ENCODE results near the gene PCBD2.
"Not testable (repeated sequence)": the region's sequence is repeated elsewhere in the genome, so short reads cannot be mapped to it uniquely, and the experiment has no call there.

Gene PCBD2

GRCh38 chr5:134889335-134889734, 15.6 kb upstream of the PCBD2 start:
- Mint-ChIP-seq H3K36me3 (peaks cover 40% of the 10 kb centered on the region), H3K27me3 (no peaks in the 10 kb centered on the region), H3K27ac (no peak overlapping the region), H3K4me1 (no peaks in the 10 kb centered on the region), H3K4me3 (no peak overlapping the region), H3K9me3 (no peaks in the 10 kb centered on the region)
- DNase-seq = no peak
- CTCF ChIA-PET = no interaction called here

- H3K36me3 Mint-ChIP-seq = peaks cover 43% of the 10 kb centered on the region
- H3K4me3 Mint-ChIP-seq = no peak overlapping the region
- no peak for DNase-seq
- no peaks in the 10 kb centered on the region for H3K27me3 Mint-ChIP-seq
- CTCF ChIA-PET = interaction anchor here (0.7 to 1.5 kb wide), 2 partner anchors 13 to 39 kb away, joined by 3 to 4 read pairs; partner anchors contain the start of gene PCBD2
- no peaks in the 10 kb centered on the region for H3K9me3 Mint-ChIP-seq
- no peaks in the 10 kb centered on the region for H3K4me1 Mint-ChIP-seq
- no peak overlapping the region for H3K27ac Mint-ChIP-seq
Measured at GRCh38 chr5:134891473-134891872, 13.5 kb upstream of the PCBD2 start.

- CTCF ChIA-PET = interaction anchor here (1.5 kb wide), 1 partner anchor 12 kb away, joined by 4 read pairs; the partner anchor contains the start of gene PCBD2
- H3K27me3 Mint-ChIP-seq = no peaks in the 10 kb centered on the region
- no peak for DNase-seq
- H3K27ac Mint-ChIP-seq = peak overlapping the region; percentile 67
- no peak overlapping the region for H3K4me3 Mint-ChIP-seq
- H3K9me3 Mint-ChIP-seq = no peaks in the 10 kb centered on the region
- peaks cover 43% of the 10 kb centered on the region for H3K36me3 Mint-ChIP-seq
- H3K4me1 Mint-ChIP-seq = no peaks in the 10 kb centered on the region
Measured at GRCh38 chr5:134892282-134892681, 12.6 kb upstream of the PCBD2 start.

- Mint-ChIP-seq H3K27me3 (no peaks in the 10 kb centered on the region), H3K4me3 (no peak overlapping the region), H3K4me1 (no peaks in the 10 kb centered on the region), H3K27ac (no peak overlapping the region), H3K36me3 (peaks cover 37% of the 10 kb centered on the region), H3K9me3 (no peaks in the 10 kb centered on the region)
- no peak for DNase-seq
- CTCF ChIA-PET = no interaction called here
Measured at GRCh38 chr5:134892926-134893325, 12.0 kb upstream of the PCBD2 start.

GRCh38 chr5:134893748-134894505, 11.0 kb upstream of the PCBD2 start:
- CTCF ChIA-PET = no interaction called here
- peaks cover 37% of the 10 kb centered on the region for H3K36me3 Mint-ChIP-seq
- H3K4me3 Mint-ChIP-seq = no peak overlapping the region

GRCh38 chr5:134902071-134902801, 2.7 kb upstream of the PCBD2 start:
- Mint-ChIP-seq H3K9me3 (no peaks in the 10 kb centered on the region), H3K4me3 (no peak overlapping the region), H3K36me3 (peaks cover 13% of the 10 kb centered on the region), H3K27ac (peak overlapping the region; percentile 61), H3K4me1 (peaks cover 26% of the 10 kb centered on the region), H3K27me3 (no peaks in the 10 kb centered on the region)
- DNase-seq = no peak
- CTCF ChIA-PET = interaction anchor here (1.1 kb wide), 1 partner anchor 9 kb away, joined by 3 read pairs; no protein-coding TSS in a partner anchor

More at GRCh38 chr5:134893748-134894505, 11.0 kb upstream of the PCBD2 start:
- no peaks in the 10 kb centered on the region for H3K9me3 Mint-ChIP-seq
- no peaks in the 10 kb centered on the region for H3K4me1 Mint-ChIP-seq
- H3K27me3 Mint-ChIP-seq = no peaks in the 10 kb centered on the region
- no peak overlapping the region for H3K27ac Mint-ChIP-seq
- no peak for DNase-seq

GRCh38 chr5:134905246-134905996, 490 bp downstream of the PCBD2 start:
- H3K9me3 Mint-ChIP-seq = no peaks in the 10 kb centered on the region
- no peaks in the 10 kb centered on the region for H3K27me3 Mint-ChIP-seq
- H3K4me3 Mint-ChIP-seq = peak overlapping the region; percentile 98
- DNase-seq = peak; percentile 71
- H3K4me1 Mint-ChIP-seq = peaks cover 33% of the 10 kb centered on the region
- CTCF ChIA-PET = interaction anchor here (0.8 to 2.3 kb wide), 17 partner anchors 12 to 166 kb away, joined by 3 to 14 read pairs (median 4); partner anchors contain the start of genes C5orf24, CAMLG and TXNDC15
- H3K36me3 Mint-ChIP-seq = peaks cover 11% of the 10 kb centered on the region
- peak overlapping the region; percentile 99 for H3K27ac Mint-ChIP-seq

GRCh38 chr5:134906811-134907210, 1.9 kb downstream of the PCBD2 start:
- CTCF ChIA-PET = interaction anchor here (0.6 to 1.7 kb wide), 3 partner anchors 10 to 490 kb away, joined by 3 to 4 read pairs (median 4); no protein-coding TSS in a partner anchor
- peaks cover 35% of the 10 kb centered on the region for H3K4me1 Mint-ChIP-seq
- peak overlapping the region; percentile 67 for H3K4me3 Mint-ChIP-seq
- peaks cover 17% of the 10 kb centered on the region for H3K36me3 Mint-ChIP-seq
- peak overlapping the region; percentile 85 for H3K27ac Mint-ChIP-seq
- DNase-seq = no peak
- H3K9me3 Mint-ChIP-seq = no peaks in the 10 kb centered on the region
- no peaks in the 10 kb centered on the region for H3K27me3 Mint-ChIP-seq

- H3K36me3 Mint-ChIP-seq = peaks cover 16% of the 10 kb centered on the region
- not testable (repeated sequence) for H3K9me3 Mint-ChIP-seq, H3K27me3 Mint-ChIP-seq, H3K27ac Mint-ChIP-seq, DNase-seq, H3K4me3 Mint-ChIP-seq
- H3K4me1 Mint-ChIP-seq = peaks cover 20% of the 10 kb centered on the region
- CTCF ChIA-PET = interaction anchor here (0.8 kb wide), 1 partner anchor 279 kb away, joined by 3 read pairs; no protein-coding TSS in a partner anchor
Measured at GRCh38 chr5:134910752-134911151, 5.8 kb downstream of the PCBD2 start.

GRCh38 chr5:134911285-134912206, 6.6 kb downstream of the PCBD2 start:
- Mint-ChIP-seq H3K9me3 (no peaks in the 10 kb centered on the region), H3K36me3 (peaks cover 16% of the 10 kb centered on the region), H3K4me1 (peaks cover 15% of the 10 kb centered on the region), H3K4me3 (no peak overlapping the region), H3K27me3 (no peaks in the 10 kb centered on the region), H3K27ac (no peak overlapping the region)
- CTCF ChIA-PET = interaction anchor here (0.8 to 0.9 kb wide), 2 partner anchors 10 to 278 kb away, joined by 3 read pairs; no protein-coding TSS in a partner anchor
- DNase-seq = no peak

- peaks cover 8% of the 10 kb centered on the region for H3K4me1 Mint-ChIP-seq
Measured at GRCh38 chr5:134913254-134913653, 8.3 kb downstream of the PCBD2 start.

GRCh38 chr5:134913795-134914194, 8.9 kb downstream of the PCBD2 start:
- peaks cover 30% of the 10 kb centered on the region for H3K36me3 Mint-ChIP-seq
- no peak overlapping the region for H3K4me3 Mint-ChIP-seq
- CTCF ChIA-PET = interaction anchor here (1.2 kb wide), 1 partner anchor 9 kb away, joined by 3 read pairs; the partner anchor contains the start of gene PCBD2
- H3K27ac Mint-ChIP-seq = no peak overlapping the region
- no peaks in the 10 kb centered on the region for H3K9me3 Mint-ChIP-seq
- no peaks in the 10 kb centered on the region for H3K27me3 Mint-ChIP-seq
- H3K4me1 Mint-ChIP-seq = peaks cover 7% of the 10 kb centered on the region
- no peak for DNase-seq

More at GRCh38 chr5:134913254-134913653, 8.3 kb downstream of the PCBD2 start:
- Mint-ChIP-seq H3K27me3 (no peaks in the 10 kb centered on the region), H3K27ac (no peak overlapping the region), H3K9me3 (no peaks in the 10 kb centered on the region), H3K4me3 (no peak overlapping the region), H3K36me3 (peaks cover 27% of the 10 kb centered on the region)
- DNase-seq = no peak
- CTCF ChIA-PET = interaction anchor here (1.2 kb wide), 1 partner anchor 9 kb away, joined by 3 read pairs; the partner anchor contains the start of gene PCBD2
